Neural cell (in vitro differentiated cells): Measurements from ENCODE around the gene DNAH17. TPM values are rescaled to one million over a fixed set of nuclear protein-coding genes. Genes with fewer than 3 reads are reported as not detected.

Source experiments
- H2AFZ ChIP-seq: fragments of 200-600, 300-800 bp; sonication (generic), shearing (Covaris generic); 2 replicates; pipeline ENCODE4 v1.6.0; 2014; ENCODE audit warnings: low read depth, mild to moderate bottlenecking, antibody characterized with exemption, low read length, moderate library complexity
- H3F3A ChIP-seq: fragments of 200-600 bp; shearing (Covaris generic); 2 replicates; pipeline ENCODE4 v1.6.1; 2016; ENCODE audit warnings: mild to moderate bottlenecking, moderate library complexity, mixed read lengths, antibody characterized with exemption, low read length; ENCODE audit not compliant: insufficient read depth, poor library complexity, severe bottlenecking
- H3K27ac ChIP-seq: fragments of 200-600, 300-800 bp; sonication (generic), shearing (Covaris generic); 2 replicates; pipeline ENCODE4 v1.5.1; 2014; ENCODE audit warnings: mild to moderate bottlenecking, low read length, moderate library complexity
- H3K27me3 ChIP-seq: fragments of 300-800, 200-600 bp; sonication (generic), shearing (Covaris generic); 2 replicates; pipeline ENCODE4 v1.6.0; 2014; ENCODE audit warnings: mild to moderate bottlenecking, low read depth, low read length, moderate library complexity; ENCODE audit not compliant: insufficient read depth
- H3K36me3 ChIP-seq: fragments of 300-800, 200-600 bp; sonication (generic), shearing (Covaris generic); 2 replicates; pipeline ENCODE4 v1.5.1; 2014; ENCODE audit warnings: mild to moderate bottlenecking, antibody characterized with exemption, low read length, moderate library complexity; ENCODE audit not compliant: insufficient read depth
- H3K4me2 ChIP-seq: fragments of 300-800, 200-600 bp; sonication (generic), shearing (Covaris generic); 2 replicates; pipeline ENCODE4 v1.6.0; 2014; ENCODE audit warnings: mild to moderate bottlenecking, low read length
- H3K4me3 ChIP-seq: fragments of 300-800, 200-600 bp; sonication (generic), shearing (Covaris generic); 2 replicates; pipeline ENCODE4 v1.5.1; 2014; ENCODE audit warnings: mild to moderate bottlenecking, low read length, moderate library complexity
- H3K79me2 ChIP-seq: fragments of 200-600 bp; shearing (Covaris generic); replicated peaks from 2 replicates; pipeline ENCODE4 v1.6.0; 2014; ENCODE audit warnings: mild to moderate bottlenecking, low read length, moderate library complexity; ENCODE audit not compliant: insufficient read depth
- H3K9ac ChIP-seq: fragments of 300-800, 200-600 bp; sonication (generic), shearing (Covaris generic); 2 replicates; pipeline ENCODE4 v1.6.1; 2016; ENCODE audit warnings: mild to moderate bottlenecking, low read length, mixed read lengths
- H3K9me2 ChIP-seq: fragments of 200-600 bp; shearing (Covaris generic); 2 replicates; pipeline ENCODE4 v1.6.1; 2016; ENCODE audit warnings: mild to moderate bottlenecking, low read length, mixed read lengths; ENCODE audit not compliant: insufficient read depth
- H3K9me3 ChIP-seq: fragments of 200-600, 300-800 bp; sonication (generic), shearing (Covaris generic); 2 replicates; pipeline ENCODE4 v1.6.1; 2016; ENCODE audit warnings: mild to moderate bottlenecking, mixed run types, low read length, moderate library complexity, mixed read lengths
- H4K20me1 ChIP-seq: fragments of 200-600 bp; shearing (Covaris generic); 2 replicates; pipeline ENCODE4 v1.6.1; 2016; ENCODE audit warnings: mild to moderate bottlenecking, mixed run types; ENCODE audit not compliant: insufficient read depth
- EP300 ChIP-seq: fragments of 450-650 bp; conservative IDR thresholded peaks from 2 replicates; pipeline ENCODE4 v1.6.1; 2014; ENCODE audit warnings: antibody characterized with exemption, mild to moderate bottlenecking, moderate library complexity; ENCODE audit not compliant: poor library complexity, severe bottlenecking
- EZH2 ChIP-seq: fragments of 200-600, 300-800 bp; shearing (Covaris generic), sonication (generic); IDR thresholded peaks from 2 replicates; pipeline ENCODE4 v1.6.1; 2014; ENCODE audit warnings: antibody characterized with exemption, low read length, borderline replicate concordance, mild to moderate bottlenecking; ENCODE audit not compliant: insufficient read depth, poor library complexity, severe bottlenecking
- MXI1 ChIP-seq: fragments of 450-650 bp; conservative IDR thresholded peaks from 2 replicates; pipeline ENCODE4 v1.6.1; 2014; ENCODE audit warnings: antibody characterized with exemption, mild to moderate bottlenecking; ENCODE audit not compliant: poor library complexity, severe bottlenecking
- POLR2AphosphoS5 ChIP-seq: IDR thresholded peaks from 2 replicates; pipeline ENCODE4 v1.6.1; 2012
- RAD21 ChIP-seq: fragments of 450-650 bp; conservative IDR thresholded peaks from 2 replicates; pipeline ENCODE4 v1.6.1; 2014; ENCODE audit warnings: antibody characterized with exemption, mild to moderate bottlenecking, moderate library complexity
- SMC3 ChIP-seq: fragments of 450-650 bp; conservative IDR thresholded peaks from 2 replicates; pipeline ENCODE4 v1.6.1; 2014; ENCODE audit warnings: antibody characterized with exemption, mild to moderate bottlenecking, moderate library complexity; ENCODE audit not compliant: poor library complexity
- TAF1 ChIP-seq: IDR thresholded peaks from 2 replicates; pipeline ENCODE4 v1.6.1; 2012; ENCODE audit warnings: low read depth
- polyA plus RNA-seq: library from polyadenylated mRNA; depleted of rRNA; stranded (reverse); fragments of >200 nt; gene quantifications from 2 replicates; pipeline ENCODE4 v1.2.3, GENCODE V29; 2014
- TF ChIP-seq, protein P1 (sequence below): fragments of 450-650 bp; IDR thresholded peaks from 2 replicates; pipeline ENCODE4 v1.5.1; 2014; ENCODE audit warnings: antibody characterized with exemption, mild to moderate bottlenecking, moderate library complexity; ENCODE audit not compliant: poor library complexity, severe bottlenecking
- TF ChIP-seq, protein P2 (sequence below): IDR thresholded peaks from 2 replicates; pipeline ENCODE4 v1.6.1; 2012; ENCODE audit warnings: borderline replicate concordance

DNAH17 gene
- polyA plus RNA-seq, 1 donor from 2014 or later = not detected

DNA sequence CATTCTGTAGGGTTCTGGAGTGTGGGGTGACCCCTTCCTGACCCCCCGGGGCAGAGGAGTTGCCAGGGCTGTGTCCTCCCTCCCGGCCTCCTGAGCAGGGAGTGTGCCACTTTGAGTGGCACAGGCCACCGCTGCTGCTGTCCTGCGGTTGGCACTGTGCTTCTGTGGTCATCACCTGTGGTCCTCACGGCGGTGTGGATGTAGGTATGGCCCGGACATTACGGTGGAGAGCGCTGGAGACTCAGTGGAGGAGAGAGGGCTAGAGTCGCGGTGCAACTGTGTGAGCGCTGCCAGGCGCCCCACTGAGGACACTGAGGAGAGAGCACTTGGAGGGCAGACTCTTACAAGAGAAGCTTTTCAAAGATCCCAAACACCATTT lies 159.7 kb downstream of the DNAH17 start:
- H3K4me2 ChIP-seq = no peak overlapping the region
- no peak overlapping the region for H3K9ac ChIP-seq
- H2AFZ ChIP-seq = no peak overlapping the region
- no peaks in the 10 kb centered on the region for H3K79me2 ChIP-seq
- no peak overlapping the region for H3K27ac ChIP-seq
- no peaks in the 10 kb centered on the region for H3K36me3 ChIP-seq
- no peaks in the 10 kb centered on the region for H3K9me2 ChIP-seq
- TF ChIP-seq EP300 = no peak
- no peaks in the 10 kb centered on the region for H3K27me3 ChIP-seq
- no peaks in the 10 kb centered on the region for H3F3A ChIP-seq
- no peak overlapping the region for H3K4me3 ChIP-seq
- no peaks in the 10 kb centered on the region for H4K20me1 ChIP-seq
- no peaks in the 10 kb centered on the region for H3K9me3 ChIP-seq

DNA sequence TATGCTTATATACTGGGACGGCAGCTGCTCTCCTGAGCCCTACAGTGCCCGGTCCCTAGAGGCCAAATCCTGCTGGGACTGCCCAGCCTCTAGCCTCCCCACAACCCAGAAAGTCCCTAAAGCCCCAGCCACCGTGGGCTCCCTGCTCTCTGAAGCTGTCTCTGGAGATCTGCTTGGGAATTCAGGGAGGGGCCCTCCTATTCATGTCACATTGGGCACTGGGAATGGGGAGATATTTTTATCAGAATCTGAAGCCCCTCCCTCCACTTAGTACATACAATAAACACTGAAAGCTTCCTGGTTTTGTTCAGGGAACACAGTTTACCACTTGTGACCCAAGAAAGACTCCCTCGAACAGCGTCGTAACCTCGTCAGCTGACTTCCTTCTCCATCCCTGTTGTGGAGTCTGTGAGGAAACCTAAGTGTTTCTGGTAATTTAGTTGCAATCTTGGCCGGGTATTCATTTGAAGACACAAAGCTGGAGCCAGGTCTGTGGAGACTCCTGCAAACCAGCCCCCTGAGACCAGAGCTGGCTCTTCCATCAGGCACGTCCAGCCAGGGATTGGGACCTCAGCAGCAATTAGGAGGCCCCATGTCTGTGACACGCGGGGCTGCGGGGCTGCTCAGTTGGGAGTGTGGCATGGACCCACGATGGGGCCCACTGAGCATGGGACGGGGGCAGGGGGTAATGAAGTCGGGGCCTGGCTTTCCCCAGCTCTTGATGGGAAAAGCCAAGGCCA lies 160.2 kb downstream of the DNAH17 start:
- TF ChIP-seq RAD21 = no peak
- no peak overlapping the region for H3K4me2 ChIP-seq
- H3K9me3 ChIP-seq = no peaks in the 10 kb centered on the region
- no peaks in the 10 kb centered on the region for H3K79me2 ChIP-seq
- no peaks in the 10 kb centered on the region for H3F3A ChIP-seq
- no peak overlapping the region for H2AFZ ChIP-seq
- H3K9me2 ChIP-seq = no peaks in the 10 kb centered on the region
- no peaks in the 10 kb centered on the region for H3K36me3 ChIP-seq
- H3K27ac ChIP-seq = no peak overlapping the region
- no peaks in the 10 kb centered on the region for H4K20me1 ChIP-seq
- no peak overlapping the region for H3K4me3 ChIP-seq
- no peaks in the 10 kb centered on the region for H3K27me3 ChIP-seq
- no peak overlapping the region for H3K9ac ChIP-seq

DNA sequence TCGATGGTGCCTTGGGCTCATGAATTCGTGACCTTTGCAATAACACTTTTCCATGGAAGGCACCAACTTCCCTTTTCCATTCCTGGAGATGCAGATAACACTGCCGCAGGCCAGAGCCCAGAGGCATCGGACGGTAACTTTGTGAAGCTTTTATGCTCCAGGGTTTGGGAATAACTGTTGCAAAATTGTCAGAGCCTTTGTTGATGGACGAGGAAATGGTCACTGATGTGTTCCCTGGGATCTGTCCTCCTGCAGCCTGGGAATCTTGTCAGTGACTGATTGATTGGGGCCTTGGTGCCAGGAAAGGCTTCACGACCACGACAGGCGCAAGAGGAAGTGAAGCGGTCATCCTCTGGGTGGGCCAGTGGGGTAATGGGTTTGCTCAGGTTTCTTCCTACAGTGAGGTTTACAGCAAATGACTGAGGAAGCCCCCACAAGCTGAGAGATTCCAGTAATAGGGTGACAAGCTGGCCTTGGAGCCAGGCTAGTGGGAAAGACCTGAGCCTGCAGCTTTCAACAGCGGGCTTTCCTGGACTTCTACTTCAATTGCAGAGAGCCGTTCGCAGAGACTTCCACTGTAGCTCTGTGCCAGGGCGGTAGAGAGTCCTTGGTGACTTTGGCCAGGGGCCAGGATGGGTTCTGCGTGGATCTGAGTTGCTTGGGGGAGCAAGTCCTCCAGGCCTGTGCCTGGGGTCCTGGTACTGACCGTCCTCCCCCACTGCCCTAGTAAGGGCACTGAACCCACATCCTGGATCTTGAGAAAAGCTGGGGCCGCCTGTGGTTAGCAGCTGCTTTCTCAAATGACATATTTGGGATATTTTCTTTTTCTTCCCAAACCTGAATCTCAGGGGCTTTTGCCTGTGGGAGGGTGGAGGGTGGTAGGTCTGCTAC lies 161.1 kb downstream of the DNAH17 start:
- H3K27me3 ChIP-seq = no peaks in the 10 kb centered on the region
- no peaks in the 10 kb centered on the region for H4K20me1 ChIP-seq
- H3K36me3 ChIP-seq = no peaks in the 10 kb centered on the region
- H3K9ac ChIP-seq = no peak overlapping the region
- no peak overlapping the region for H3K27ac ChIP-seq
- H3F3A ChIP-seq = no peaks in the 10 kb centered on the region
- TF ChIP-seq MXI1 = no peak
- TF ChIP-seq EP300 = no peak
- TF ChIP-seq, protein P1, sequence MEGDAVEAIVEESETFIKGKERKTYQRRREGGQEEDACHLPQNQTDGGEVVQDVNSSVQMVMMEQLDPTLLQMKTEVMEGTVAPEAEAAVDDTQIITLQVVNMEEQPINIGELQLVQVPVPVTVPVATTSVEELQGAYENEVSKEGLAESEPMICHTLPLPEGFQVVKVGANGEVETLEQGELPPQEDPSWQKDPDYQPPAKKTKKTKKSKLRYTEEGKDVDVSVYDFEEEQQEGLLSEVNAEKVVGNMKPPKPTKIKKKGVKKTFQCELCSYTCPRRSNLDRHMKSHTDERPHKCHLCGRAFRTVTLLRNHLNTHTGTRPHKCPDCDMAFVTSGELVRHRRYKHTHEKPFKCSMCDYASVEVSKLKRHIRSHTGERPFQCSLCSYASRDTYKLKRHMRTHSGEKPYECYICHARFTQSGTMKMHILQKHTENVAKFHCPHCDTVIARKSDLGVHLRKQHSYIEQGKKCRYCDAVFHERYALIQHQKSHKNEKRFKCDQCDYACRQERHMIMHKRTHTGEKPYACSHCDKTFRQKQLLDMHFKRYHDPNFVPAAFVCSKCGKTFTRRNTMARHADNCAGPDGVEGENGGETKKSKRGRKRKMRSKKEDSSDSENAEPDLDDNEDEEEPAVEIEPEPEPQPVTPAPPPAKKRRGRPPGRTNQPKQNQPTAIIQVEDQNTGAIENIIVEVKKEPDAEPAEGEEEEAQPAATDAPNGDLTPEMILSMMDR = no peak
- no peak for TF ChIP-seq TAF1
- TF ChIP-seq, protein P2, sequence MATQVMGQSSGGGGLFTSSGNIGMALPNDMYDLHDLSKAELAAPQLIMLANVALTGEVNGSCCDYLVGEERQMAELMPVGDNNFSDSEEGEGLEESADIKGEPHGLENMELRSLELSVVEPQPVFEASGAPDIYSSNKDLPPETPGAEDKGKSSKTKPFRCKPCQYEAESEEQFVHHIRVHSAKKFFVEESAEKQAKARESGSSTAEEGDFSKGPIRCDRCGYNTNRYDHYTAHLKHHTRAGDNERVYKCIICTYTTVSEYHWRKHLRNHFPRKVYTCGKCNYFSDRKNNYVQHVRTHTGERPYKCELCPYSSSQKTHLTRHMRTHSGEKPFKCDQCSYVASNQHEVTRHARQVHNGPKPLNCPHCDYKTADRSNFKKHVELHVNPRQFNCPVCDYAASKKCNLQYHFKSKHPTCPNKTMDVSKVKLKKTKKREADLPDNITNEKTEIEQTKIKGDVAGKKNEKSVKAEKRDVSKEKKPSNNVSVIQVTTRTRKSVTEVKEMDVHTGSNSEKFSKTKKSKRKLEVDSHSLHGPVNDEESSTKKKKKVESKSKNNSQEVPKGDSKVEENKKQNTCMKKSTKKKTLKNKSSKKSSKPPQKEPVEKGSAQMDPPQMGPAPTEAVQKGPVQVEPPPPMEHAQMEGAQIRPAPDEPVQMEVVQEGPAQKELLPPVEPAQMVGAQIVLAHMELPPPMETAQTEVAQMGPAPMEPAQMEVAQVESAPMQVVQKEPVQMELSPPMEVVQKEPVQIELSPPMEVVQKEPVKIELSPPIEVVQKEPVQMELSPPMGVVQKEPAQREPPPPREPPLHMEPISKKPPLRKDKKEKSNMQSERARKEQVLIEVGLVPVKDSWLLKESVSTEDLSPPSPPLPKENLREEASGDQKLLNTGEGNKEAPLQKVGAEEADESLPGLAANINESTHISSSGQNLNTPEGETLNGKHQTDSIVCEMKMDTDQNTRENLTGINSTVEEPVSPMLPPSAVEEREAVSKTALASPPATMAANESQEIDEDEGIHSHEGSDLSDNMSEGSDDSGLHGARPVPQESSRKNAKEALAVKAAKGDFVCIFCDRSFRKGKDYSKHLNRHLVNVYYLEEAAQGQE = no peak
- no peak for TF ChIP-seq POLR2AphosphoS5
- TF ChIP-seq RAD21 = no peak
- TF ChIP-seq EZH2 = no peak
- TF ChIP-seq SMC3 = no peak
- no peak overlapping the region for H2AFZ ChIP-seq
- H3K79me2 ChIP-seq = no peaks in the 10 kb centered on the region
- H3K4me2 ChIP-seq = no peak overlapping the region
- H3K9me2 ChIP-seq = no peaks in the 10 kb centered on the region
- no peaks in the 10 kb centered on the region for H3K9me3 ChIP-seq
- H3K4me3 ChIP-seq = no peak overlapping the region
